ENCODE measurements around the gene TNFRSF21.

DNA sequence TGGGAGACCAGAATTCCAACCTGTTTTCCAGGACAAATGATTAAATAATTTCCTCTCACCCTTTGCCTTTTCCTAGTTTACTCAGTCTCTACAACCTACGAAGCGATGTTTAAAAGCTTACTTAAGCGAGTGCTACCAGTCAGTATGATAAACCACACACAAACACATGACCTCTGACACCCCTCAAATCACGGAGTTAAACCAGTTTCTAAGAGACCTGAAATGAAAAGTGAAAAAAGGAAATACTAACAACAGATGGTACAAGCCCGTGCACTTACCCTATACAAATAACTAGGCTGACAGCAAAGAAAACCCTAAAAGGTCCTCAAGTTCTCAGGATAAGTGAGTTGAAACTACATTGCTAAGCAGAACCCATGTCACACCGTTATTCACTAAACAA, 7.7 kb downstream of the TNFRSF21 start:
- TF ChIP-seq CTCF (IDR thresholded peaks at IDR 0.05) (no peak), POLR2A (IDR thresholded peaks at IDR 0.05) (no peak), POLR2AphosphoS5 (IDR thresholded peaks at IDR 0.05) (no peak)
